NCI-H2029 treated with DMSO at 0.1 percent for 48 hours (cell line): ENCODE measurements around the gene TASP1.
"Not testable (repeated sequence)": the region's sequence is repeated elsewhere in the genome, so short reads cannot be mapped to it uniquely, and the experiment has no call there.

Experiments
- DNase-seq: peaks from one replicate; lab custom pipeline; 2025; lab: John Stamatoyannopoulos, UW

The TASP1 gene, protein sequence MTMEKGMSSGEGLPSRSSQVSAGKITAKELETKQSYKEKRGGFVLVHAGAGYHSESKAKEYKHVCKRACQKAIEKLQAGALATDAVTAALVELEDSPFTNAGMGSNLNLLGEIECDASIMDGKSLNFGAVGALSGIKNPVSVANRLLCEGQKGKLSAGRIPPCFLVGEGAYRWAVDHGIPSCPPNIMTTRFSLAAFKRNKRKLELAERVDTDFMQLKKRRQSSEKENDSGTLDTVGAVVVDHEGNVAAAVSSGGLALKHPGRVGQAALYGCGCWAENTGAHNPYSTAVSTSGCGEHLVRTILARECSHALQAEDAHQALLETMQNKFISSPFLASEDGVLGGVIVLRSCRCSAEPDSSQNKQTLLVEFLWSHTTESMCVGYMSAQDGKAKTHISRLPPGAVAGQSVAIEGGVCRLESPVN

DNA sequence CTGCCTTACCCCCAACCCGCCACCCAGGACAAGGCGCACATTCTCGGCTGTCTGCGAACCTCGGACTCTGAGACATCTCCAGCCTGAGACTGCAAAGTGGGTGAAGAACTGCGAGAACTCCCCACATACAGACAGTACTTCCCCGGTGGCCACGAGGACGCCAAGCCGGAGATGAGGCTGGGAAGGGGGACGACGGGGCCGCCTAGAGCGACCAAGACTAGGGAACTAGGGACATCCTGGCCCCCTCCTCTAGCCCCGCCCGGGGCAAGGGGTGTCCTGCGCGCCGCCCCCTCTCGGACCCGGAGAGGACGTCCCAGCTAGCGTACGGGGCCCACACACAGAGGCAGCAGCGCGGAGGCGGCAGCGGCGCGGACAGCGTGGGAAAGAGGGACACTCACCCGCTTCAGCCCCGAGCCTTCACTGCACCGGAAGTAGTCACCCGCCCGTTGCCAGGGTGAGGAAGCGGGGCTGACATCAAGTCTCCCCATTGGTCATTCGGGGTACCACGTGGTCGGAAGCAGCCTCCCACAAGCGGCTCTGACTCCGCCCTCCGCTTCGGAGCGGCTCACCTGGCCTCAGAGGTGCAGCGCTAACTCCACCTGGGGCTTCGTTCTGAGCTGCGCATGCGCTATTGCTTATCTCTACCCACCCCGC, at the start of gene TASP1:
Gene TASP1 (minus strand): TSS at position 437 of the 654 bp plus-strand sequence. CDS start 8,854 bp downstream, outside the sequence.
- DNase-seq = peak; percentile 84

DNA sequence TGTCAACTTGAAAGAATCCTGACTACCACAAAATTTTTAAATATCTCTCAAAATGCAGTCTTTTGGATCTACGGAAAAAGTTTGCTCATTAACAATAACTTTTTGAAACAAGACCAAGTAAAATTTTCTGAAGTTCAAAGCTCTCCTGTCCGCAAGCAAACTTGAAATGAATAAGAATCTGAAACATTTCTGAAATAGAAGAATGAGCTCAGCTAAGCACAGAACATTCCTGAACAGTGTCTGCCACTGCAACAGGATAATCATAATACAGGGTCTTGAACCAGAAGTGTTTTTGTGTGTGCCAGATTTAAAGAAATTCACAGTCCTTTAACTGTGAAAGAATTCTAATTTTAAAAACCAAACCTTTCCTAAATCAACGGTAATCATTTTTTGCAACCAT, 49.1 kb upstream of the TASP1 start:
- DNase-seq = no peak

GRCh38 chr20:13685623-13686022, 46.9 kb upstream of the TASP1 start:
- DNase-seq = no peak

DNA sequence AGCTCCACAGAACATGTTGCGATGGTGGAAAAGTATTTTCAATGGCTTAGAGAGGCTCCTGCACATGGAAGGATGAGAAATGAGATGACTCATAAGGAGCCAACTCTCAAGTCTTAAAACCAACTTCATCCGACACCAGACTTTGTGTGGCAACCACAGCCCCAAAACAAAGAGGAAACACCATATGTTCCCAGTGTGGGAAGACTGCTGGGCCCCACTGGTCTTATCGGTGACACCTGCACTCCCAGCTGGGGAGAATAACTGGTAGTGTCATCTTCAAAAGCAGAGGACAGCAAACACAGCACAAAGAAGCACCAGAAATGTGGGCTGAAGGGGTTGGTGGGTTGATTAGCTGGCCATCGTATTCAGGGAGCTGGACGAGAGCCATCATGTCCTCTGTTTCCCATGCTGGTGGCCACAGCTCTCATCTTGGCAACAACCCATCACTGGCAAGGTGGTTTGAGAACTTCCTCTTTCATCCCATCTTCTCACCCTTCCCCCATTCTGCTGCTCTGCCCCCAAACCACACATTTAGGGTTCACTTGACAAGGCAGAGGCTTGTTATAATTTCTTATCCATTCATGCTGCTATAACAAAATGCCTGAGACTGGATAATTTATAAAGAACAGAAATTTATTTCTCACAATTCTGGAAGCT, 46.0 kb upstream of the TASP1 start:
- no peak for DNase-seq

GRCh38 chr20:13683833-13684232, 45.1 kb upstream of the TASP1 start:
- DNase-seq = no peak

DNA sequence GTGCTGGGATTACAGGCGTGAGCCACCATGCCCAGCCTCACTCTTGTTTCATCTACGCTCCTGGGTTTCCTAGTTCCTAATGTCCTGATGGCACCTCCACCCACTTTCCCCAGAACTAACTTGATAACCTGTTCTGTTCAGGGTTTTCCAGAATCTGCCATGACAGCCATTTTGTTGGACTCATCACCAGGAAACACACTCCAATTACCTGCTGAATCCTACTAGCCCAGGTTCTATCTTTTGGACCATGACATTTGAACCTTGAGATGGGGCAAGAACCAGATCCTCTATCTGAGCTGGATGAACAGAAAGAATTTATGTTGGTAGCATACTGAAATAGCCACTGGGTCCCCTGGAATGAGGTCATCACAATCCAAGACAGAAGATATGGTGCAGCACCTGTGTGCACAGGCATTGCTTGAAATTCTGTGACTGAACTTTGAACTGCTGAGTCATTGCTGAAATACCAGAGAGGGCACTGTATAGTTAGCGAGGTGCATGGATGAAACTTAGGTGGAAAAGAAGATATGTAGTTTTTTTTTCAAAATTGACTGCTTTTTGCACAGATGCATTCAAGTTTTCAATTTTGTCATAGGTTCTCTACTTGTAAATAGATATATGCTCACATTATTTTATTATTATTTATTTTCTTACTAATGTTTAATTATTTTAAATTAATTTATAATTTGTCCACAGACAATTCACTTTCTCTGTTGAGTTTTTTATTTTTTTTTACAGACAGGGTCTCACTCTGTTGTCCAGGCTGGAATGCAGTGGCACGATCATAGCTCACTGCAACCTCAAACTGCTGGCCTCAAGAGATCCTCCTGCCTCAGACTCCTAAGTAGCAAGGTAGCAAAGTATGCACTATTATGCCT, 42.8 kb upstream of the TASP1 start:
- DNase-seq = no peak

DNA sequence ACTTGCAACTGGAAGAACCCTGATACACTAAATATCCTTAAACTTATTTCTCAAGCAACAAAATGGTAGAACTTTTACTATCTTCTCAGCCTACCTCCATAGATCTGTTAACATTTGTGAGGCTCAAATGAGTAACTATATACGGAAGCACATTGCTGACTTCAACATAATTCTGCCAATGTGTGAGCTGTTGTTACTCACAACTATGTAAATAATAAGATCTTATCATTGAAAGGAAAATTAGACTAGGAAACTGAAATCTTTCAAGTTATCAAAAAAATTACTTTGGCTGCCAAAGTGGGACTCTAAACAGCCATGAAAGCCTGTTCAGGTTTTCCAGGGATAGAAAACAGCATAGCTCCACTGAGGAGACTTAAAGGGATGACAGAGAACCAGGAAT, 40.2 kb upstream of the TASP1 start:
- DNase-seq = no peak

DNA sequence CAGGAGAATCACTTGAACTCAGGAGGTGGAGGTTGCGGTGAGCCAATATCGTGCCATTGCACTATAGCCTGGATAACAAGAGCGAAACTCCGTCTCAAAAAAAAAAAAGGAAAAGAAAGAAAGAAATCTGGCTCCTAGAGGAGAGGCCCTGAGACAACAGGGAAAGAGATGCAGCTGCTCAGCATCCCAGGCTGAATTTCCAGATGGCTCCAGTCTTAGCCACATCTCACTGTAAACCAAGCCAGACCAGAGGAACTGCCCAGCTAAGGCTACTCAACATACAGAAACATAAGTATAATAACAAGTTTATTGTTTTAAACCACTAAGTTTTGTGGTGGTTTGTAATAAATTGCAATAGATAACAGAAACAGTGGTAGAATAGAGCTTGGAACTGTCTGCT, 38.5 kb upstream of the TASP1 start:
- DNase-seq = no peak

DNA sequence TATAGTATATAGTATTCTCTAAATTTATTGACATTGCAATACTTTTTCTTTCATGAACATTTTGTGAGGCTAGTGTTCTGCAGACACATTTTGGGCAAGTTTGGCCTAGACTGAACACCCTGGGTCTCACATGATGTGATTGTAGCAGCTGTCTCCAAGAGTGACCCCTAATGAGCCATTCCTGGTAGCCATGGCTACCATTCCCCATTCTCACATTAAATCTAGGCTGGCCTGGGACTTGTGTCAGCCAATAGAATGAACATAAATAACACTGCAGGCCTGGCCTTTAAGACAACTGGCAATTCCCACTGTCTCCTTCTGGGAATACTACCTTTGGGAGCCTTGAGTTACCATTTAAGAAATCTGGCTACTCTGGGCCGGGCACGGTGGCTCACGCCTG, 38.0 kb upstream of the TASP1 start:
- DNase-seq = no peak

GRCh38 chr20:13672690-13673089, 34.0 kb upstream of the TASP1 start:
- DNase-seq = no peak

GRCh38 chr20:13671916-13672378, 33.2 kb upstream of the TASP1 start:
- no peak for DNase-seq

DNA sequence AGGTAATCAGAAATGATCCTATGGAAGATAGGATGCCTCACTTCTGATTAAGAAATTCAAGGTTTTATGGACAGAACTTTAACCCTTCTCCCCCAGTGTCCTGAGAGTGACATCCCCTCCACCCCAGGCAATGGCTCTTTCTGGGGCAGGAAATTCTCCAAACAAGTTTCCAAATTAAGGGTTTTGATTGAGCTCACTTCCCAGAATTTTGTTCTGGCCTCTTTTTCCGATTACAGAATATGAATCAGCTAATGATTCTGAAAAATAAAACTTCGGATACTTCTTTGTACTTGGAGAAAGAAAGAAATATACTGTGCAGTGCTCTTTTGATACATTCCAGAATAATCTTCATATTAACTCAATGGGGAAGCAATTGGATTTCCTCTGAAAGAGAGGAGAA, 32.8 kb upstream of the TASP1 start:
- no peak for DNase-seq

GRCh38 chr20:13670160-13670559, 31.4 kb upstream of the TASP1 start:
- DNase-seq = no peak

DNA sequence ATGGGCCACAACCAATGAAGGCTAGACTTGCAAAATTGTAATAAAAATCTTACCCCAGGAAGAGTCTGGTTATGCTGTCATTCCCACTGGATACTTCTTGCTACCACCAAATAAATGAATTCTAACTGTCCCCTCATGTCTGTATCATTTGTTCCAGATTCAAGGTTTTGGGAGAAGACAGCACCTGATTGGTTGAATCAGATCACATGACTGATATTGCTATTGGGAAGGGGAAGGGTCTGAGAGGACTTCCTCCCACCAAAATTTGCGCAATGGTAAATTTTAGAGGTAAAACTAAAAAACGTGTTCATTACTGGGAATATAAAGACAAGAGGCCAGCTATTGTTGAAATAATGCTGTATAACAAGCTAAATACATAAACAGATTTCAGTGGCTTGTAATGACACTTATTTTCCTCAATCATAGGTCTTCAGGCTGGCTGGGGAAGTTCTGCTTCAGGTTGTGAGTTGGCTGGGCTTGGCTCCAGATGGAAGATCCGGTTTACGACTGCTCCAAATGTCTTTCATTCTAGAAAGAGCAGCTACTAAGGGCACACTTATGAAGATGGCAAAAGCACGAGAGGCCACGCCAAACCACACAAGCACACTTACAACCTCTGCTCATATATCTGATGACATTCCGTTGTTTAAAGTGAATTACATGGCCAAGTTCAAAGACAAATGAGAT, 27.1 kb upstream of the TASP1 start:
- DNase-seq = peak; percentile 77

DNA sequence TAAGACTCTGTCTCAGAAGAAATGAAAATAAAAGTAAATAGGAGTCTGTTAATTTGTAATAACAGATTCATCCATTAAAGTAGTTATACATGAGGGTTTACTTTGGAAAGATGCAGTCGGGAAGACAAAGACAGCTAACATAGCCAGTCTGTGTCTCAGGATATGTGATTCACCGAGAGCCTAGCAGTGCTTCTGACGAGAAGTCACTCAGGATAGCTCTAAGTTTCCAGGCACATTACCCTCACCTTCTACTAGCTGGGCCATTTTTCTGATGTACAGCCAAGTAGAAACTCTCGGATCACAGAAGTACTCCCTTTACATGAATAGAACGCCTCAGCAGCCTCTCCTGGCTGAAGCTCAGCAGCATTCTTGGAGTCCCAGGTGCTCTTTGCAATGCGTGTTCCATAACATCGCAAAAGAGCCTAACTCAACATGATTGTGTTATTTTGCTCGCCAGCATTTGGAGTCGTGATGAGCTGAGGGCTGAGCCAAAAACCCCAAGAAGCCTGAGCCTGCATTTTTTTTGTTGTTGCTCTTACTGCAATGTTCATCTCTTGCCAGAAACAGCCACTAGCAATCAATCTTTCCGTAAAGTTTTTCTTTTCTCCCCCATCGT, 22.4 kb upstream of the TASP1 start:
- no peak for DNase-seq

DNA sequence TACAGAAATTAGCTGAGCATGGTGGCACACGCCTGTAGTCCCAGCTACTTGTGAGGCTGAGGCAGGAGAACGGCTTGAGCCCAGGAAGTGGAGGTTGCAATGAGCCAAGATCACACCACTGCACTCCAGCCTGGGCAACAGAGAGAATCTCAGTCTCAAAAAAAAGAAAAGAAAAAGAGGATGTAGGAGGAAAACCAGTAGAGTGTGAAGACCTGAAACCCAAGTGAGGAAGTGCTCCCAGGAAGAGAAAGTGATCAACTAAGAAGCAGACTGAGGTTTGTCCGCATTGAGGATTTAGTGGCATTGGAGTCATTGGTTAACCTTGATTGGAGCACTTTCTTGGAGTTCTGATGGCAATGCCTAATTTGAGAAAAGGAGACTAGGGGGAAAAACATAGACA, 20.6 kb upstream of the TASP1 start:
- DNase-seq = no peak

GRCh38 chr20:13658060-13658459, 19.3 kb upstream of the TASP1 start:
- DNase-seq = not testable (repeated sequence)

GRCh38 chr20:13656721-13657368, 18.1 kb upstream of the TASP1 start:
- DNase-seq = no peak

GRCh38 chr20:13654463-13655023, 15.8 kb upstream of the TASP1 start:
- DNase-seq = no peak

DNA sequence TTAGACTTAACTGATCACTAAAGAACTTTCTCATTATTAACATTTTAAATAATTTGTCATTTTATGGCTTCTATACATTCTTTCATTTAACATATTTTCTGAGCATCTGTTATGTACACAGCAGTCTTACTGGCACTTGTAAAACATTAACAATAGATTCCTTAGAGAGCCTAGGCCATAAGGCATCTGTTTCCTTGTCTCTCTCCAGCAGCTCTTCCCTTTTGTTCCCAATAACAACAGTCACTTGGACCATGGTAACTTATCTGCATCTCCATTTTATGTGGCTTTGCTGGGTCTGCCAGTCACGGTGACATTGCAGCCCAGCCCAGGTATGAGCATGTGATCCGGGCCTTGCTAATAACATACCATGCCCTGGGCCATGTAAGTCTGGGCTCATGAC, 11.7 kb upstream of the TASP1 start:
- no peak for DNase-seq
